Measurements from ENCODE around the gene IER3.

Gene IER3

DNA sequence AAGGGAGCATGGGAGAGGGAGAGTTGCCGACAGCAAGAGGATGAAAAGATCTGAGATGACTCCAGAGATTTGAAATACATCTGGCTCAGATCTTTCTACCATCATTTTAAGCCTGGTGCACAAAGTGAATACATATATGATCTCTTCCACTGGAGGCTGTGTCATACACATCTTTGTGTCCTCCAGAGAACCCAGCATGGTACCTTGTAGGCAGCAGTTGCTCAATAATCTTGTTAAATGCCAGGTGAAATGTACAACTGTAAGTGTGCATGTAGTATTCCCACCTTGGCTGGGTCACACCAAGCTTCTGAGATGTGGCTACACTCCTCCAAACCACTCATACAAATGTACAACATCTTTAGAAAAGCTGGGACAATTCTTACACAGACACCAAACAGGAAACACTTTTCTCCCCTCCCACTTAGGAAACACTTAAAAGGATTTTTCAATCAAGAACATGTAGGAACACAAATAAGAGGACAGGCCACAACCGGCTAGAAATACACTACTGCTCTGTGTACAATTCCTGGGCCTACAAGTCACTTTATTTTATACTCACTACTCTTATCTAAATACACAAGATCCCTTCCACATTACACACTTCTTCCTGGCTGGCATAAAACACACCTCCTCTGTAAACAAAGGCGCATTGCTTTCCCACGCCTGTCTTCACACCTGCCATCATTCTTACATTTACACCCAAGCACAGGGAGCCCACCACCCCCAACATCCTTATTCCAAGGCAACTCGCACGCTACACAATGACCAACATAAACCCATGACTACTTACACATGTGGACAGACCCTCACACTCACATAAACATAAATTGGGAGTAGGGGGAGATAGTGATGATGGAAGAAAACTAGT is 3.8 kb upstream of the IER3 start:
- no peak for DNase-seq (ENCODE audit: low read depth, low spot score)

DNA sequence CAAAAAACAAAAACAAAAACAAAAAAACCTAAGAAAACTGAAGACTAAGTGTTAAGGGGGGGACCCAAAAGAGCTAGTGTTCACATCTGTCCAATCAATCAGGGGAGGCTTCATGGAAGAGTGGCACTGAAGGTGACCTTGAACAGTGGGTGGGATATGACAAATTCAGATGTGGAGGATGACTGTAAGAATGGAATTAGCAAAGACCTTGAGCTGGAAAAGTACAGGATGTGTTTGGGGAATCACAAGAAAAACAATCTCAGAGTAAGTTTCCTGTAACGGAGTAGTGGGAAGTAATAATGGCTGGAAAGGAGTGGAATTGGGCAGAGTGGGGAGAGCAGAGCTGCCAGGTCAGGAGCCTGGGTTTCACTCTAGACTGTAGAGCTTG is 2.9 kb upstream of the IER3 start:
- DNase-seq (ENCODE audit: low read depth, low spot score), result no peak

DNA sequence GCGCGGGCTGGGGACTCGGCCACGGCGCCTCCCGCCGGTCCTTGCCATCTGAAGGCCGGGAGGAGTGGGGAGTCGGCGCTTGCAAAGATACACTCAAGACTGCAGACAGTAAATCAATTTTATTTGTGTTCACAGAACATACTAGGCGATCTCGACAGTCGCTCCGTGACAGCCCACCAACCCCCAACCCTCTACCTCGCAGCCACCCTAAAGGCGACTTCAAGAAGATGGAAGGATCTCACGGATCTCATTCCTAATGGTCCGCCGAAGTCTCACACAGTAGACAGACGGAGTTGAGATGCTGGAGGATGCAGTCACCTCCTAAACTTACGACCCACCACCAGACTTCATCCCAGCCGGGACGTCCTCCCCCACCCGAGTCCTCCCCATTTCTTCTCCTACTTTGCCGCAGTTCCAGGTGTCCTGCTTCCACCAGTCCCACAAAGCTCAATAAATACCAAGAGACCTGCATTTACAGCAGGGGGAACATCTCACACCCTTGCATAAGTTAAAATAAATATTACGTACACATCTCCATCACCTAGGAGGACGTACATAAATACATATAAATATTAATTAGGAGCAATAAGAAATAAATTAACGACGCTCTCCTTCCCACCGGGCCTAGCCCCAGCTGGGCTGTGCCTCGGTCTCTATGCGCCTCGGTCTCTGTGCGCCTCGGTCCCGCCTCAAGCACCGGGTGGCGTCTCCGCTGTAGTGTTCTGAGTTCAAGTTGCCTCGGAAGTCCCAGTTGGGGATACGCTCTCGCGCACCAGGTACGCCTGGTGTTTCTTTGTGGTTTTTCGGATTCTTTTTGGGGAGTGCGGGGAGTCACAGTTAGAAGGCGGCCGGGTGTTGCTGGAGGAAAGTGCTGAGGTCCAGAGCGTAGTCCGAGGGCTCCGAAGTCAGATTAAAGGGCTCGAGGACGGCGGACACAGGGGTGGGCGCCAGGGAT is 971 bp downstream of the IER3 start:
- DNase-seq (ENCODE audit: low read depth, low spot score), result no peak

DNA sequence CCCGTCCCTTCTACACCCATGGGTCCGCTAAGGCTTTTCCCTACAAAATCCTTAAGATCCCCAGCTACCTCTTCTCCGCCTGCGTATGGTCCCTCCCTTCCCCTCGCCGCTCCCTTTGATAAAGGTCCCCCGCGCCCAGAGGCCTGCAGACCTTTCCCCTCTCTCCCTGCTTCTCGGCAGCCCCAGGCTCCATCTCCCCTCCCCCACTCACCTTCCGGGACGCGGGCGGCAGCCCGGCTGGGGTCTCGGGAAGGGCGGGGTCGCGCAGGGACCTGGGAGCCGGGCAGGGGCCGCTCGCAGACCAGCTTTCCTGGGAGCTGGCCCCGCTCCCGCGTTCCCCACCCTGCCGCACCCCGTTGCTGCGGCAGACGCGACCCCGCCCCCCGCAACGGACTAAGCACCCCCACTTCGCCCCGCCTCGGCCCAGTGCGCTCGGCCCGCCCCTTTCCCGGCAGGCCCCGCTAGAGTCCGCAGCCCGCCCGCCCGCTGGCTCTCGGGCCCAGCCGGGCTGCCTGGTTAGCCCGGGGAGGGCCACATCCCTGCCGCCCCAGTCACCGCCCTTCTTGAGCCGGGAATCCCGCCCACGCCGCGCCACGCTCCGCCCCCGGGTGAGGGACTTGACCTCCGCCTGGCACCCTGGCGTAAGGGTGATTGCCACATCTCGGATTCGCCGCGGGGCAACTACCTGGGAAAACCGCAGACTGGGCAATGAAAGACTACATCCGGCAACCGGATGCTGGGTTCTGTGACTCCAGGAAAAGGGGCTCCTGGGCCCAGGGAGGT is 1.8 kb downstream of the IER3 start, which contains the start of gene FLOT1:
Gene FLOT1 (minus strand): TSS at position 372 of the 783 bp plus-strand sequence. CDS start 498 bp downstream, outside the sequence.
- DNase-seq (ENCODE audit: low read depth, low spot score), result no peak

DNA sequence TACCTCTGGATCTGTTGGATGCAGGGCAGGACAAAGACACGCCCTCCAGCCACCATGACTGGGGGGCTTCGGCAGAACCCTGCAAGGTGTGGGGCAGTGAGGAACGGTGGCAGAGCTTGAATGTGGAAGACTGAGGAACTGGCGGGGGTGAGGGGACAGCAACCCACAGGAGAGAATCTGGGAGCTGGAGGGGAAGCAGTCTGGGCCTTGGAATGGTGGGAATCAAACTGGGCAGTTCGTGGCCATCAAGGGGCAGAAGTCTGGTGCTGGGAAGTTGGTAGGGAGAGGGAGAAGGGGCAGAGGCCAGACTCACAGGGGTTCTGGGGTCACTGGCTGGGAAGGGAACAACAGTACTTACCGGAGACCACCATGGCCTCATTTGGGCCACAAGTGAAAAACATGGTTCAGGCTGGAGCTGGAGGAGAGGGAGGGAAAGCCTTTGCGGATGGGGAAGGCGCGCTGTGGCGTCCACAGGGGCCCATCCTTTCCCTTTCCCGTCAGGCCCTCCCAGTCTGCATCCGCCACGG is 2.5 kb downstream of the IER3 start:
- no peak for DNase-seq (ENCODE audit: low read depth, low spot score)

DNA sequence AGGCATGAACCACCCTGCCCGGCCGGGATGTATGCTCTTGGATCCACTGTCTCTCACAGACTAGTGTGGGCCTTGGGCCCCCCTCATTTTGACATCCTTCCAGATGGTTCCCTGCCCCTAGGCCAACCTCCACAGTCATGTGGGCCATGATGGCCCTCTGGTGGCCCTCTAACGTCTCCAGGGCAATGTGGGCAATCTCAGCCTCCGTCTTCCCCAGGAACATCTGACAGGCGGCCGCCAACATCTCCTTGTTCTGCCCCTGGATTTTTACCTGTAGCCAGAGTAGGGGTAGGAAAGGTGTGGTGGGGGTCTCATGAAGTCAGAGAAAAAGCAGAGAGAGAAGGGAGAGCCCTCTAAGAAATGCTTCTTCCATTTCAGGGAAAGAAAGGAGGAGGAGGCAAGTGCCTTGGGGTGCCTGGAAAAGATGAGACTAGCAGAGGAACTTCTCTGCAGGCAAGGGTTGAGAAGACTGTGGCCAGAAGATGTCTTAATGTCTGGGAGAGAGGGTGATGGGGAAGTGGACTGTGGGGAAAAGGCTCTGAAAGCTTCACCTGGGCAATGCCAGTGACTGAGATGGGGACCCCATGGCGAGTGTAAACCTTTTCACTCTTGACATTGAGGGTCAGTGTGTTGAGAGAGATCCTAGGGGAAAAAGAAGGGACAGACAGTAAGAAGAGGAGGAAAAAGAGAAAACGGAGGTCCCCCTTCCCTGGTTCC is 3.1 kb downstream of the IER3 start:
- DNase-seq (ENCODE audit: low read depth, low spot score), result no peak

DNA sequence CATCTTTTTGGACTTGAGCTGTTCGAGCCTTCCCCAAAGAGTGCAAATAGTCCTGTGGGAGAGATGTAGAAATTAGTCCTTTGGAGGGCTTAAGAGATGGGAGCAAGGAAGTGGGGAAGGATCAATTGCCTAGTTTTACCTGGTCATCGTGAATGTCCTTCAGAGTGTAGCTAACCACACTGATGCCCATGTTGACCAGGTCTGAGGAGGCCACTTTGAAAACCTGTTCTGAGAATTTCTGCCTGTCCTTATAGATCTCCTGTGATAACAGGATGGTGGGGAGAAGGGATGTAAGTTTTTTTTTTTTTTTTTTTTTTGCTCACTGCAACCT is 3.8 kb downstream of the IER3 start:
- DNase-seq (ENCODE audit: low read depth, low spot score), result no peak

DNA sequence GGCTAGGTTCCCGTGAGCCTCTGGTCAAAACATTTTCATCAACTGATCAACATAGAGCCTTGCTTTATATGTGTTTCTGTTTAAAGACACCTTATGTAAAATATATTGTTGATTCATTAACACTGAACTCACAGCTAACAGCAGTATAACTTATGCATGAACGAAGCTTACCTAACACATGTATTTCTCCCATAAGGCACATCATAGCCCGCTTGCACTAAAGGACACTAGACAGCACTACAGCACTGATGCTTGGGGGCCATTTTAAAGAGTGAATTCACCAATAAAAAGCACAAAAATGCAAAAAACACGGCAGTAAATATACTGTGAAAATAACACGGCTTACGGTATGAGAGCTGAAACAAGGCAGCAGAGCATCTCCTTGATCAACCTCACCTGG is 5.8 kb downstream of the IER3 start:
- no peak for DNase-seq (ENCODE audit: low read depth, low spot score)

DNA sequence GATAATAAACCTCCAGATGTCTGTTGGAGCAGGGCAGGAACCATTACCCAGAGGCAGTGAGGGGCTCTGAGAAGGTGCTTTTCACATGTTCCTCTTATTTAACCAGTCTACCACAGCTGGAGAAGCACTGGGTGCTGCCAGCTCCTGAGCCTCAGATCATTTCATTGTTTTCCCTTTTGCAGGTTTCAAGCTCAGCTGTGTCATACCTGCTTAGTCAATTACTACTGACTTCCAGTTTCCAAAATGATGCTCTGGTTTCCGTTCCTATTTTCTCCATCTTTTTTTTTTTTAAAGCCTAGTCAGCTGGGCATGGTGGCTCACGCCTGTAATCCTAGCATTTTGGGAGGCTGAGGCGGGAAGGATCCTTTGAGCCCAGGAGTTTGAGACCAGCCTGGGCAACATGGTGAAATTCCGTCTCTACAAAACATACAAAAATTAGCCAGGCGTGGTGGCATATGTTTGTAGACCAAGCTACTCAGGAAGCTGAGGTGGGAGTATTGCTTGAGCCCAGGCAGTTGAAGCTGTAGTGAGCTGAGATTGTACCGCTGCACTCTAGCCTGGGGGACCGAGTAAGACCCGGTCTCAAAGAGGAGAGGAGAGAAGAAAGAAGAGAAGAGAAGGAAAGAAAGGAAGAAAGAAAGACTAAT is 8.6 kb downstream of the IER3 start:
- DNase-seq (ENCODE audit: low read depth, low spot score), result no peak

DNA sequence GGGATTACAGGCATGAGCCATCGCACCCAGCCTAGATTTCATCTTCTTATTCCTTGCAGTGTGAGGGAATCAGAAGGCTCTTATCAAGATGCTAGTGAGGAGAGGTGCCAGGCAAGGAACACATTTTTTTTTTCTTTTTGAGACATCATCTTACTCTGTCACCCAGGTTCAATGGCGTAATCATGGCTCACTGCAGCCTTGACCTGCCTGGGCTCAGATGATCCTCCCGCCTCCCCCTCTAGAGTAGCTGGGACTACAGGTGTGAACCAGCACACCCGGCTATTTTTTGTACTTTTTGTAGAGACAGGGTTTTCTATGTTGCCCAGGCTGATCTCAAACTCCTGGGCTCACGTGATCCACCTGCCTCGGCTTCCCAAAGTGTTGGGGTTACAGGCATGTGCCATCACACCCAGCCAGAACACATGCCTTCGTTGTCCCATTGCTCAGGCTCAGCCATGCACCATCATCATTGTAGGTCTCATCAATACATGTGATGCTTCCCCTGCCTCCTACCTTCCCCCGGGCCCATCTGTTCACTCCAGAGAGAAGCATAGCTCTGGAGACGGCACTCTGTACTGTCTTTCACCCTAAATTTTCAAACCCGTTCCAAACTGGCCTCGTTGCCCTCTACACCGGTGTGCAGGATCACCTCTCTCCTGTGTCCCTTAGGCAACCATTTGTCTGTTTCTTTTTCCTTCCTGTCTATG is 12.0 kb downstream of the IER3 start:
- no peak for DNase-seq (ENCODE audit: low read depth, low spot score)

DNA sequence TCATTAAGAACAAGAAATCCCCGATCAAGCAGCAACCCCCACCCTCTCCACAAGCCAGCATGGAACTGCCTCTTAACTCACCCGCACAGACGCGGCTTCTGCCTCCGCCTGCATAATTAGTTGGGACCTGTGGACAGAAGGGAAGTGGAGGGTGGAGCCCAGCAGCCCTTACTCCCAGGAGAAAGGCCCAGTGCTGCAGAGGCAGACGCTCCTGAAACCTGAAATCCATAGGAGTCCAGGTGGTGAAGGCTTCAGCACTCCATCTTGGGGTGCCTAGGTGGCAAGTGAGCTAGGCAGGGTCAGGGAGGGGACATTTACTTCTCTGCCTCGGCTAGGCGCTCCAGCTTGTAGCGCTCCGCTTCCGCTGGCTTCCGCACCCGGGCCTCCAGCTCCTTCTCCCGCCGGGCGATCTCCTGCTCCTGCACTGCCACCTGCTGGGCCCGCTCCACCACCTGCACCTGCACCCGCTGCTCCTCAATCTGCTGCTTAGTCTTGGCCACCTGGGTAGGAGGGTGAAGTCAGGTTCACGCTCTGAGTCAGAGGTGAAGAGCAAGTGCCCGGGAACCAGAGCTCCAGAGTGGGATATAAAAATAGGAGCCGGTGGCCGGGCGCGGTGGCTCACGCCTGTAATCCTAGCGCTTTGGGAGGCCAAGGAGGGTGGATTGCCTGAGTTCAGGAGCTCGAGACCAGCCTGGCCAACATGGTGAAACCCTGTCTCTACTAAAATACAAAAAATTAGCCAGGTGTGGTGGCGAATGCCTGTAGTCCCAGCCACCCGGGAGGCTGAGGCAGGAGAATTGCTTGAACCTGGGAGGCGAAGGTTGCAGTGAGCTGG is 13.5 kb downstream of the IER3 start:
- no peak for DNase-seq (ENCODE audit: low read depth, low spot score)

DNA sequence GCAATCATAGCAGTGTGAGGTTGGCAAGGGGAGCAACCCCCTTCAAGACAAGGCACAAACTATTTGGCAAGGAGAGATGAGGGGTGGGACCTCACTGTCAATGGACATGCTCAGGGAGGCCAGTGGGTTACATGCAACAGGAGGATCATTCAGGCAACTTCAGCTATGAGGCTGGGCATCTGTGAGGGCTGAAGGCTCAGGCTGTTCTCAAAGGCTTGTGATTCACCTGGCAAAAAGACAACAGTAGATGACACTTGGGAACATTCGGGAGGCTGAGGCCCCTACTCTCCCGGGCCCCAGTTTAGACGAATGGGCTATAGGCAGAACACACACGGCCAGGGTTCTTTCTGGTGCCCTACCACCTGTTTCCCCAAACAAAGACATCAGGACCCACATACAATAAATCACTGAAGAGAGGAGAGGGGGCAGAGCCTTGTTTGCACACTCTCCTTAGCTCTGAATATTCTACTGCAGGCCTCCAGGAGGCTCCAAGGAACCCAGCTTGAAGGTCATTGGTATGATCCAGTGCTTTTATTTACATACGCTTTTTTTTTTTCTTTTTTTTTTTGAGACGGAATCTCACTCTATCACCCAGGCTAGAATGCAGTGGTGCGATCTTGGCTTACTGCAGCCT is 16.3 kb downstream of the IER3 start:
- no peak for DNase-seq (ENCODE audit: low read depth, low spot score)

DNA sequence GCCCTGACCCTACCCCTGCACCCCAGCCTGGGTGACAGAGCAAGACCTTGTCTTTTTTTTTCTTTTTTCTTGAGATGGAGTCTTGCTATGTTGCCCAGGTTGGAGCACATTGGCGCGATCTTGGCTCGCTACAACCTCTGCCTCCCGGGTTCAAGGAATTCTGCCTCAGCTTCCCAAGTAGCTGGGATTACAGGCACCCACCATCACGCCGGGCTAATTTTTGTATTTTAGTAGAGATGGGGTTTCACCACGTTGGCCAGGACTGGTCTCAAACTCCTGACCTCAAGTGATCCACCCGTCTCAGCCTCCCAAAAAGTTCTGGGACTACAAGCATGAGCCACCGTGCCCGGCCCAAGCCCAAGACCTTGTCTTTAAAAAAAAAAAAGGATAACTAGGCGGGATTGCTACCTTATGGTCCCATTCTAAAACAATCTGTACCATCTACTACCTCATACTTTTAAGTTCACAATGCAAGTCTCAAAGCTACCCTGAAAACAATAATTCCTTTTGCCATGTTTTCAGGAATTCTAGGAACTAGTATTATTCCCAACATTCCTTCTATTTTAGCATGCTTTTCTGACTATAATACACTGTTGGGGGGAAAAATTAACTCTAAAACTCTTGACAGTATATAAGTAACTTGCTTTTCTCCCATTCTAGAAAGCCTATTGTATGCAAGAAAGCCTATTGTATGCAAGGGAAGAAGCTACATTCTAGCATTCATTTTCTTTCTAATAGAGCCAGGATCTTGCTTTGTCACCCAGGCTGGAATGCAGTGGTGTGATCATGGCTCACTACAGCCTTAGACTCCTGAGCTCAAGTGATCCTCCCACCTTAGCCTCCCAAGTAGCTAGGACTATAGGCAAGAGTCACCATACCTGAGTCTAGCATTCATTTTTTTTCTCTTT is 17.6 kb downstream of the IER3 start:
- DNase-seq (ENCODE audit: low read depth, low spot score), result no peak

DNA sequence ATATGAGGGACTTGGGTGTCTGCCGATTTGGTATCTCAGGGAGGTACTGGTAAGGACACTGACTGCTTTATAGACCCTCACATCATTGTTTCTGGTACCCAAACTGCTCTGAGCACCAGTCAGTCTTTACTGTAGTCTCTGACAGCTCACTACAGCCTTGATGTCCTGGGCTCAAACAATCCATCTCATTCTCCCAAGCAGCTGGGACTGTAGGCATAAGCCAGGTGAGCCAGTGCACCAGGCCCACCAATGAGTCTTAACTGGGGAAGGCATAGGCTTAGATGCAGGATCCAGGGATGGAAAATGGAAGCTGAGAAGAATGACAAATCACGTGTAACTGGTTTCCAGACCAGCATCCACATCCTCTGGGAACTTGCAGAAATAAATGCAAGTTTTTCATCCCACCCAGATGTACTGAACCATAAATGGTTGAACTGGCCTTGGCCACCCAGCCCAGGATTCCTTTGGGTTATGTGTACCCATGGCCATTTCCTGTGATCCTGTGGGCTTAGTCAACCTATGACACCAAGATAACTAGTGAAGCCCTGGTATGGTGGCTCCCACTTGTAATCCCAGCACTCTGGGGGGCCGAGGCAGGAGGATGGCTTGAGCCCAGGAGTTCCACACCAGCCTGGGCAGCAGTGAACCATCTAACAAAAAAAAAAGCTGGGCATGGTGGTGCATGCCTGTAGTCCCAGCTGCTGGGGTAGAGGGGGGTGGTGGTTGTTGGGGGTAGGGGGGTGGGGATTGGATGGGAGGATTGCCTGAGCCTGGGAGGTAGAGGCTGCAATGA is 18.4 kb downstream of the IER3 start:
- no peak for DNase-seq (ENCODE audit: low read depth, low spot score)

DNA sequence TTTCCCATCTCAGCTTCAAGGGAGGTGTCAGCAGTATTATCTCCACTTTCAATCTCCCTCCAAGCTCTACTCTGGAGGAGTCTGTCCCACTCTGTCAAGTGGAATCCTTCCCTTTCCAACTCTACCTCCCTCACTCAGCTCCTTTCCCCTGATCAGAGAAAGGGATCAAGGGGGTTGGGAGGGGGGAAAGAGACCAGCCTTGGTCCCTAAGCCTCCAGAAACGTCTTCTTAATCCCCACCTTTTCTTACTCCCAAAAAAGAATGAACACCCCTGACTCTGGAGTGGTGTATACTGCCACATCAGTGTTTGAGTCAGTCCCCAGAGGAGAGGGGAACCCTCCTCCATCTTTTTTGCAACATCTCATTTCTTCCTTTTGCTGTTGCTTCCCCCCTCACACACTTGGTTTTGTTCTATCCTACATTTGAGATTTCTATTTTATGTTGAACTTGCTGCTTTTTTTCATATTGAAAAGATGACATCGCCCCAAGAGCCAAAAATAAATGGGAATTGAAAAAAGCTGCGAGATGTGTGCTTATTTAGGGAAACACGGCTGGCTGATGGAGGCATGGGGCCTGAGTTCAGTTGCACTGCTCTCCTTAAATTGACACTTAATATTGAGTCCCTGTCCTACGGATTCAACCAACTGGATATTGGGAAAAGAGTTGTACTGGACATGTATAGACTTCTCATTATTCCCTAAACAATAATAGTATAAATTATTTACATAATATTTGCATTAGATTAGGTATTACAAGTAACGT is 19.3 kb downstream of the IER3 start:
- no peak for DNase-seq (ENCODE audit: low read depth, low spot score)
